Stimulated activated CD4-positive, alpha-beta T cell treated with anti-CD3 and anti-CD28 coated beads, Interleukin-1b, Interleukin-23, amount 100 ng/mL, for 48 hours (primary cell): ENCODE results near the gene CHL1.
"Not testable (repeated sequence)": the region's sequence is repeated elsewhere in the genome, so short reads cannot be mapped to it uniquely, and the experiment has no call there.

ENCODE experiments used
- DNase-seq: peaks from one replicate; pipeline ENCODE4 v3.0.0-alpha.2; 2020

The CHL1 gene

GRCh38 chr3:347581-347980 lies 151.0 kb downstream of the CHL1 start:
- DNase-seq = no peak

- DNase-seq = no peak
These were observed 154.4 kb downstream of the CHL1 start for GRCh38 chr3:350871-351371.

GRCh38 chr3:352599-352998 lies 156.0 kb downstream of the CHL1 start:
- no peak for DNase-seq

- DNase-seq = no peak
These were observed 156.7 kb downstream of the CHL1 start for GRCh38 chr3:353191-353739.

GRCh38 chr3:354432-354831 lies 157.9 kb downstream of the CHL1 start:
- DNase-seq = peak; percentile 3

GRCh38 chr3:355622-356021 lies 159.1 kb downstream of the CHL1 start:
- DNase-seq = no peak

GRCh38 chr3:356952-357351 lies 160.4 kb downstream of the CHL1 start:
- DNase-seq = no peak

GRCh38 chr3:359672-360071 lies 163.1 kb downstream of the CHL1 start:
- DNase-seq = no peak

GRCh38 chr3:362681-363338 lies 166.2 kb downstream of the CHL1 start:
- DNase-seq = no peak

- no peak for DNase-seq
These were observed 167.7 kb downstream of the CHL1 start for GRCh38 chr3:364287-364686.

- no peak for DNase-seq
These were observed 168.7 kb downstream of the CHL1 start for GRCh38 chr3:365268-365667.

GRCh38 chr3:366253-366652 lies 169.7 kb downstream of the CHL1 start:
- not testable (repeated sequence) for DNase-seq

GRCh38 chr3:373193-373779 lies 176.7 kb downstream of the CHL1 start:
- no peak for DNase-seq

GRCh38 chr3:374459-374858 lies 177.9 kb downstream of the CHL1 start:
- no peak for DNase-seq

GRCh38 chr3:377158-377561 lies 180.6 kb downstream of the CHL1 start:
- no peak for DNase-seq

GRCh38 chr3:380801-381200 lies 184.2 kb downstream of the CHL1 start:
- DNase-seq = no peak

- DNase-seq = no peak
These were observed 188.6 kb downstream of the CHL1 start for GRCh38 chr3:385151-385550.

GRCh38 chr3:394775-395174 lies 198.2 kb downstream of the CHL1 start:
- no peak for DNase-seq

GRCh38 chr3:396293-396692 lies 199.7 kb downstream of the CHL1 start:
- no peak for DNase-seq

GRCh38 chr3:399647-400046 lies 203.1 kb downstream of the CHL1 start:
- no peak for DNase-seq

- DNase-seq = no peak
These were observed 207.3 kb downstream of the CHL1 start for GRCh38 chr3:403826-404225.

- DNase-seq = no peak
These were observed 212.4 kb downstream of the CHL1 start for GRCh38 chr3:409011-409410.

- no peak for DNase-seq
These were observed 214.7 kb downstream of the CHL1 start for GRCh38 chr3:411226-411625.

- no peak for DNase-seq
These were observed 217.5 kb downstream of the CHL1 start for GRCh38 chr3:414063-414462.
